GM19463 (cell line): Measurements from ENCODE around the gene FABP7.
"Not testable (repeated sequence)": the region's sequence is repeated elsewhere in the genome, so short reads cannot be mapped to it uniquely, and the experiment has no call there.

Experiments
- ATAC-seq: cut with Tn5 transposase; IDR thresholded peaks from one replicate; pipeline ENCODE4 v1.9.1; 2021; ENCODE audit warnings: mild to moderate bottlenecking, moderate library complexity; ENCODE audit not compliant: unreplicated experiment

Gene FABP7

DNA sequence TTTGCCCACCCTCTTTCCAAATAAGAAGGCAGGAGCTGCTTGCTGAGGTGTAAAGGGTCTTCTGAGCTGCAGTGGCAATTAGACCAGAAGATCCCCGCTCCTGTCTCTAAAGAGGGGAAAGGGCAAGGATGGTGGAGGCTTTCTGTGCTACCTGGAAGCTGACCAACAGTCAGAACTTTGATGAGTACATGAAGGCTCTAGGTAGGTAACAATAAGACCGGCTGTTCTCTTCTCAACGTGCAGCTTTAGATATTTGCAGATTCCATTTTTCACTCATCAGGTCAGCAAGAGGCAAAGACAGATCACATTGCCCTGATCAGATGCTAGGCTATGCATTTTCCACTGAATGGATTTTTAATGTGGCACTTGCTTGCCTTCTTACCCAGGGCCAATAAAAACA, at the start of gene FABP7:
FABP7 (plus strand) TSS at position 50 of the 400 bp plus-strand sequence; CDS start at position 129, 79 bp downstream.
- ATAC-seq: no peak

DNA sequence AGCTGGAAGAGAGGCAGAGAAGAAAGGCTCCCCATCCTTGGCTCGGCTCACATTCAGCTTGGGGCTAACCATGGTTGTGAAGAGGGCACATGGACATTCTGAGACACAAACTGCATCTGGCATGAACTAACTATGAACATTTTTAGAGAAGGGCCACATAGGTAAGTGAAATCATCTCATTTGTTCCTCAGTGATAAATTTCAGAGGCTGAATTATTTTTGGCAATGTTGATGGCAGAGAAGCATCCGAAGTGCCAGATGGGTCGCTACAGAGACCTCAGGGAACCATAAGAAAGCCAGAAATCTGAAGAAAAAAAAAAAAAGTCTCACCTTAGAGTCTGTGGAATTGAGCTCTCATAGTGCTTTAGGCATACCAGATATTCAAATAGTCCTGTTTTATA, 49.2 kb upstream of the FABP7 start:
- ATAC-seq: no peak

DNA sequence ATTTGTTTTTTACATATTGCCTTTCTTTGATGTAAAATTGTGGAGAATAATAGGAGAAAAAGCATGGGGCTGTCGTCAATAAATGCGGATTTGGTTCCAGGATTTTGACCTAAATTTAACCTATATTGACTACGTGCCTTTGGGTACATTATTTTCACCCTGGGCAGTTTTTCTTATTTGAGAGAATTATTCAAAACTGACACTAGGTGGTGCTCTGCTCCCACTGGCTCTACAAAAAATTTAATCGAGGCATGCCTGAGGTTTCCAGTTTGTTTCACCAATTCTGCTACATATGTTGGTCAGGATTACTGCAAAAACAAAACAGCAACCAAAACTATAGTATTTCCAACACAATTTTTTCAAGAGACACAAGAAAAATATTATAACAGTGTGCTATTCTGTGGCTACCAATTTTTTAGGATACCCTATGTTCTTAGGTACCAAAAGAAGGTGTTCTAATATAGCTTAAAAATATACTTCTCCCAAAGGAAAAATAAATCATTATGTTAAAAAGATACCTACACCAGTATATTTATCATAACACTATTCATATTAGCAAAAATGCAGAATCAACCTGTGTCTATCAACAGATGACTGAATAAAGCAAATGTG, 48.6 kb upstream of the FABP7 start:
- peak; percentile 39 for ATAC-seq

DNA sequence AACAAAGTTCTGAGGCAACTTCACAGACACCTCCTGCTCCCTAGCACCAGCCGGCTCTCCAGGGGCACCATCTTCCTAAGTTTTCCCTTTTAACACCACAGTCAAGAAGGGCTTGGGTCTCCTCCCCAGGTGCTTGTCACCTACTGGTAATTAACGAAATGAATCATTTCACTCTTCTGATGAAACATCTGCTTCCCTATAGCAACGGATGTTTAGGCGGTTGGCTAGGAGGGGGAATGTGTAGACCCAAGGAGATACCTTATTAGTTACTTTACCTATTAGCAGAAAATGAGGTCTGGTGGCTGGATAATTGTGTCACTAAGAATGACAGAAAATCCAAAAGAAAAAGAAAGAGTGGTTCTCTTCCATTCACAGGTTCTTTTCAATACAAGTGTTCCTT, 46.3 kb upstream of the FABP7 start:
- peak; percentile 40 for ATAC-seq

DNA sequence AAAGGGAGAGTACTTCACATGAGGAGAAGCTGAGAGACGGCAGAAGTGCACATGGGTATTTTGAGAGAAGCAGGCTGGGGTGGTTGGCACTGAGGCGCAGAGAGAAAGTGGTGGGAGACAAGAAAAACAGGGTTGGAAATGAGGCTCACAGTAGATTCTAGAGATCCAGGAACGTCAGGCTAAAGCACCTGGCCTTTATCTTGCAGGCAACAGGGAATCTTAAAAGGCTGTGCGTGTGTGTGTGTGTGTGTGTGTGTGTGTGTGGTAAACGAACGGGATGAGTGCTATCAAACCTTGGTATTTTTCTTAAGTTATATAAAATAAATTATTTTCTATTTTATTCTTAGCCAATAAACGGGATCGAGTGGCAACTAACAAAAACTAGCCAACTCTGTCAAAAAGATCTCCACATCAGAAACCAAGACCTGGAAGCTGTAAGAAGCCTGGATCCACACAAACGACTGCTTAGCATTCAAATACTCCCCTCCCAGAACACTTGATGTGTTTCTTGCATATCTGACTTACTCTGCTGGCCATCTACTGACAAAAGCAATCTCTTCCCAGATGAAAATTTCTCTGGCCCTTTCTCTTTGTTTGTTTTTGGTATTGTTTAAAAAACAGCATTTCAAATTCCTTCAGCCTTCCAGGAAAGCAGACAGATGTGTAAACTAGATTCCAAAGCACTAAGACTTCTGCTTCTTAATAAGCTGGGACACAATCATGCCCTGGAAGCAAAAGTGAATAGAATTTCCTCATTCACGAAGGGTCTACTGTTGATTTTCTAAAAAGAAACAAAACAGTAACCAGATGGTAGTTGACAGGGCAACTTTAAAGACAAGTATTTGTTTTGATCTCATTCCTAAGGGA, 44.8 kb upstream of the FABP7 start:
- no peak for ATAC-seq

DNA sequence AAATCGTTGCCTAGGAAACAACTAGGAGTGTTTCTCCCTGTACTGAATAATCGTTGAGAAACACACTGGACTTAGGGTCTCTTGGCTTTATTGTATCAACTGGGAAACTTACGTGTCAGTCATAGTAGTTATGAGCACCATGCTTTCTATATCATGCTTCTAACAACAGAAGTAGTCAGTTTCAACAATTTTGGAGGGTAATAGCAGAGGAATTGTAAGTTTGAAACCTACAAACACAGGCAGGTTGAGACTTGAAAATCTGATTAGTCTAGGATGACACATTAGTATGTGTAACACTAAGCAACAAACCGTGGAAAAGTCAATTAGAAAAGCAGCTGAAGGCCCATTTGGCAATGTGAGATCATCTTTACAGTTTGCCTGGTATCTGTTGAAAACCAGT, 43.9 kb upstream of the FABP7 start:
- ATAC-seq: no peak

DNA sequence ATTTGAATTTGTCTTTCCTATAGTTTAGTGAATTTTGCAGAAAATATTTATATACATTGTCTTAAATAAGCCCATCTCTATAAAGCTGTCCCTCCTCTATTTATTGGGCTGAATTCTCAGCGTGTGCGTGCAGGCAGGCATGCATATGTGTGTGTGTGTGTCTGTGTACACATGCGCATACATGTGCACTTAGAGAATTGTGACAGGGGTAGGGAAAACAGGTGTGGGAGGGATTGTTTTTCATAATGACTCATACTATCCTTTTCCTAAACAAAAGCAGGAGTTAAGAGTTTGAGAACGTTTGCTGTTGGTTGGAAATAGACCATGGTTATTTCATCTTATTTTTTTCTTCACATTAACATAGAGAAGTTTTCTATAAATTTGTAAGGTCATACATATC, 43.4 kb upstream of the FABP7 start:
- ATAC-seq: no peak

DNA sequence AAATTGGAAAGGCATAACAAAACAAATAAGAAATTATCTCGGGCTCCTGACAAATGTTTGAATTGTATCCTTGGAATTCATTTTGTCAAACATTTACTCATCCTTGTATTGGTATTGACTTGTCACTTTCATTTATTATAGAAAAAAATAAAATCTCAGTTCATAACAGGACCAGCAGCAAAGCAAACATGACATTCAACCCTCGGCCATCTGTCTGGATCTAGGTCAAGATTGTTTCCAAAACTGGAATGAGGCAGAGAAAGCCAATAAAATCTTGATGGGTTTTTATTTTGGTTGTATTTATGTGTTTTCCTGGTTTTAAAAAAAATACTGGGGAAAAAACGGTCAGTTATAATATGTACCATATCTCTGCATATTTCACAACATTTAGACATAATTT, 42.9 kb upstream of the FABP7 start:
- no peak for ATAC-seq

DNA sequence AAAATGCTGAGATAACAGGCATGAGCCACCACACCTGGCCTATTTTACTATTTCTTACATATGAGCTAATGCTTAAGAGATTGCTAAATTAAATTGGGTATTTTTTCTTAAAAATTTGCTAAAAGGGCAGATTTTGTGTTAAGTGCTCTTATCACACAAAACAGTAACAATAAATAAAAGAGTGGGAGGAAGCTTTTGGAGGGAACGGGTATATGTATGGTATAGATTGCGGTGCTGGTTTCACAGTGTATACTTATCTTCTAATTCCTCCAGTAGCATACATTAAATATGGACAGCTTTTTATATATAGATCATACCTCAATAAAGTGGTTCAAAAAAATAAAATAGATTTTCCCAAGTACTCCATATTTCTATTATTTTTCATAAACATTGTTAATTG, 39.4 kb upstream of the FABP7 start:
- ATAC-seq: no peak

DNA sequence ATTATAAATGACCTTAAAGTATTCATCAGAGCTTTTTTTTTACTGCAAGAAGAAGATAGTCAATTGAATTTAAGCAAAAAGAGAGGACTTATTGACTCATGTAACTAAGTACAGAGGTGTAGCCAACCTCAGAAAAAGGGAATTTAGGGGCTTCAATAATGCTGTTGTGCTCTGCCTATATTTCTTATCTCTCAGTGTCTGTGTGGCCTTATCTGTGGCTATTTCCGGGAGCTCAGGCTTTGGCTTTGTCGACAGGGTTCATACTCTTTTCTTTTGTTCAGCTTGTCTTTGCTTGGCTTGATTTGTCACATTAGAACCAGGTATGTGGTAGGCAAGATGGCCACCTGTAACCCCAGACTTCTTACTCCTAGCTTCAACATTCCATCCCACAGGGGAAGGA, 38.6 kb upstream of the FABP7 start:
- no peak for ATAC-seq

DNA sequence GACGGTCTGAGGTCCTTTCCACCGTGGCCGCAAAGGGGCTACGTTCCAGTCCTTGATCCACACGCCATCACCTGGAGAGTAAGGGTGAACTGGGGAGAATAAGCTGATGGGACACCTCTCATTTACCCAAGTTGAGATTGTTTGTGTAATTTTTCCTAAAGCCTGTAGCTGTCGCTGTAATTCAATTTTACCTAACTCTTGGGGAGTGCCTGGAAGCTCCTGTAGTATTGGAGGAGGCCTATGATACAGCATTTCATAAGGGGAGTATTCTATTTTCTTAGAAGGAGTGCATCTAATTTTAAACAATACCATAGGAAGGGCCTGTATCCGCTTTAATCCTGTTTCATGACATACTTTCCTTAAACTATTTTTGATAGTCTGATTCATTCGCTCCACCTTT, 35.3 kb upstream of the FABP7 start:
- ATAC-seq: not testable (repeated sequence)

DNA sequence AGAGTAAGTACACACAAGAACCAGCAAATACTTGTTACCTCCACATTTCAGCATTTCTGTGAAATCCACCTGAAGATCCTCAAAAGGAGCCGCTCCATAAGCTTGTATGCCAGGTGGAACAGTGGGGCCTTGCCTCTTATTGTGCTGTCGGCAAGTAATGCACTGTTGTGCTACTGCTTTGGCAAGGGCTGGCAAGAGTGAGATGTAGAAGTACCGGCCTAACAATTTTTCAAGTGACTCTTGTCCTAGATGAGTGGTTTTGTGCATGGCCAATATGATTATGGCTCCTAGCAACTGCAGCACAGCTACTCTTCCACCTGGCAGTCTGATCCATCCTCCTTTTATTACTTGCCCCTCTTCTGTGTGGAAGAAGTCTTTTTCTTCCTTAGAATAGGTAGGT, 34.7 kb upstream of the FABP7 start:
- ATAC-seq: not testable (repeated sequence)

DNA sequence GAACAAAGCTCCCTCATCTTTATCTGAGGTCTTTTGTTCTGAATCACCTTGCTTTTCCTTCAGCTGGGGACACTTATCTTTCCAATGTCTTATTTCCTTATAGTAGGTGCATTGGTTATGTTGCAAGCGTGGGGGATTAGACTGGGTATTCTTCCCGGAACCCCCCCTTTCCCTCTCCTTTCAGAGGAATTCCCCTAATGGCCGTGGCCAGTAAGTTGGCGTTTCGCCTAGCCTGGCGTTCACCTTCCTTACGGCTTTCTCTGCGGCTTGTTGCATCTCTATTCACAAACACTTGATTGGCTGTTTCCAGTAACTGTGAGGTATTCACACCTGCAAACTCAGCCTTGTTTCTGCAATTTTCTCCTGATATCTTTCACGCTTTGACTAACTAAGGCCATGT, 32.8 kb upstream of the FABP7 start:
- ATAC-seq: no peak

DNA sequence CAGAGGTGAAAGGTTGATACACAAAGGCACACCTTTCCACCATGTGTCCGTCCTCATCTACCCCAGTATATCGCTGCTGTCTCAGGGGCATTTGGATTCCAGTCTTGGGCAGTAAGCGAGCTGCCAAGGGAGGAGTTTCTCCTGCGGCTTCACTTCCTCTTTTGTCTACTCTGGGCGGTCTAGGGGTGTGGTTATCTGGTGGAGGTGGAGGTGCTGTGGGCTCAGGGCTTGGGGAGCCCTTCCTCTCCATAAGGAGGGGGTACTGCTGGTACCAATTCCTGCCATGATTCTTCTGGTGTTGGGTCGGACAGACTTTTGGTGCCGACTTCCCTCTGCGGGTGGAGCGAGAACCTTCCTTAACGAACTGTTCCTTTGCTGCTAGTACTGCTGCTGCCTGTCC, 31.9 kb upstream of the FABP7 start:
- no peak for ATAC-seq

DNA sequence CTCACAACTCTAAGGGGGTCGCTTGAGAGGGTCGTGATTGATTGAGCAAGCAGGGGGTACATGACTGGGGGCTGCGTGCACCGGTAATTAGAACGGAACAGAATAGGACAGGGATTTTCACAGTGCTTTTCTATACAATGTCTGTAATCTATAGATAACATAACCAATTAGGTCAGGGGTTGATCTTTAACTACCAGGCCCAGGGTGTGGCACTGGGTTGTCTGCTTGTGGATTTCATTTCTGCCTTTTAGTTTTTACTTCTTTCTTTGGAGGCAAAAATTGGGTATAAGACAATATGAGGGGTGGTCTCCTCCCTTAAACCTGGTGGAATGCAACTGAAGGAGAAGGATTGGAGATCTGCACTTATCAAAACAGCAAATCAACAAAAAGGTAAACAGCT, 30.6 kb upstream of the FABP7 start:
- not testable (repeated sequence) for ATAC-seq

DNA sequence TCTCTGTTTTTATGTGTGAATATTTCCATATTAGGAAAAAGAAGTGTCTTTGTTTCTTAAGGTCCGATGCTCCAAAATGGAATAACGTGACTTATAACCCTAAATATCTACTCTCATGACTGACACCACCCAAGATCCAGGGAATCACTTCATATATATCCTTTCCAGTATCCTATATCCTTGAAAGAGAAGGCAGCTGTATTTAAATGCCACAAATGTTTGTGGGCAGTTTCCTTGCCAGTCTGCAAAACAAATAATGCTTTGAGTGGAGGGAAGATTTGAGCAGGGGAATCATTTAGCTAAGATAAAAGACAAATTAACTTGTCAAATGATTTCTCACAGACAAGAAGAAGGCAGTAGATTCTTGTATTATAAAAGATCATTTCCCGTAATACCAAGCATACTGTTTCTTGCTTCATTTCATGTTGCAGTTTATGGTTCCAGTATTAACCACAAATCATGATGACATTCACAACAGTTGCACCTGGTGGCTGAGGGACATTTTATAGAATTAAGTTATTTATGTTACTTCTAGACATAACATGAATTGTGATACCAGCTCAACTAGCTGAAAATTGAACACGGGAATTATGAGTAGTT, 30.0 kb upstream of the FABP7 start:
- ATAC-seq: no peak

DNA sequence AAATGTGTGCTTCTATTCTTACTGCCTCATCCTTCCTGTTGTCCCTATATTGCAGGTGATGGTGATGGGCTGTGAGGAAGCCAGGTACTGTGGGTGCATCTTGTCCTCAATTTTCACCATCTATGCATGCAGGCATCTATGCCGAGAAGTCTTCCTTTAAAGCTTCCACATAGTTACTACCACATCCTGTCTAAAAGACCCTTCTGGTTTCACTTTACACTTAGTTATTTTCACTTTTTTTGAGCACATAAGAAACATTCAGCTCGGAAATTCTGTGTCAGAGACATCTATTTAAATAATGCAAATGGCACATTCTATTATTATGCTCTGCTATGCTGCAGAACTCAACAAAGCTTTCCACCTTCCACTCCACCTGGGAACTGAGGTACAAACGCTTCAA, 28.2 kb upstream of the FABP7 start:
- ATAC-seq: peak; percentile 77

DNA sequence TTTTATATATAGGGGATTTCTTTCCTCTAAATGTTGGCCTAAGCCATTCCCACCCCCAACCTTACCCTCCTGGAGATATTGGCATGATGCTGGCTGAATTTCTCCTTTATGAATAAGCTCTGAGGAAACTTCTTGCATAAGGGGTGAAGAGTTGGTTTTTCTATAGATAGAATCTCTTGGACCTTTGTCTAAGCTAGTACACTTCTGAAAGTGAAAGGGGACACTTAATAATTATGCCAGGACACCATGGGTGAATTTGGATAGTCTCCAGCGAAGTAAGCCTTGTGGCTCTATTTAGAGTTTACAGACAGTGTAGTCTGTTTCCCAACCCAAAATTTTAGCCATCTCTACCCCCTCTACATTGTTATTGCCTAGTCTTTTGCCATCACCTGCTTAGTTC, 27.1 kb upstream of the FABP7 start:
- peak; percentile 30 for ATAC-seq

DNA sequence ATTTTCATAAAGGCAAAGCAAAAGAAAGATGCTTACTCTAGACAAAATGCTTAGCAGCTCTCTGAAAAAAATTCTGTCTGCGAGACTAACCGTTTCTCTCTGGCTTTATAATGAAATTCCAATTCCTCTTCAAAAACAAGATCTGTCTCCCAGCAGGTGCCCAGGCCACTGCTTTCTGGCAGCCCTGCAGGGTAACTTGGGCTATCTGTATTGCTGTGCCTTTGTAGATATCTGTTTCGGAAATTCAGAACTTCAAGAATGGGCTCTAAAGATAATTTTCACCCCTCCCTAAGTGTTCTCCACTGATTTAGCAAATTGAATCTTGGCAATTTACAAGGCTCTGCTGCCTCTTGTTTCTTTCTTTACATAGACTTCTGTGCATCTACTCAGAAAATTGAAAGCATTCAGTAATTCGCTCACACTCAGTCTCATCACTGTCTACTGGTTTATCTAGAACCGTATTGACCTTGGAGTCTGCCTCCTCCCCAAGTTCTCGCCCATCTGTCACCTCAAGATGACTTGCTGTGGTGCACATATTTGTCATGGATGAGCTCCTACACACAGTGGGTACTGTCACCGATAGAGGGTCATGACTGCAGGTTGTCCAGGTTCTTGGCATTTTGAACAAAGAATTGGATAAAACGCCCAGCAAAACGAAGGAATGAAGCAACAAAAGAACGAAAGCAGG, 26.4 kb upstream of the FABP7 start:
- ATAC-seq: no peak

DNA sequence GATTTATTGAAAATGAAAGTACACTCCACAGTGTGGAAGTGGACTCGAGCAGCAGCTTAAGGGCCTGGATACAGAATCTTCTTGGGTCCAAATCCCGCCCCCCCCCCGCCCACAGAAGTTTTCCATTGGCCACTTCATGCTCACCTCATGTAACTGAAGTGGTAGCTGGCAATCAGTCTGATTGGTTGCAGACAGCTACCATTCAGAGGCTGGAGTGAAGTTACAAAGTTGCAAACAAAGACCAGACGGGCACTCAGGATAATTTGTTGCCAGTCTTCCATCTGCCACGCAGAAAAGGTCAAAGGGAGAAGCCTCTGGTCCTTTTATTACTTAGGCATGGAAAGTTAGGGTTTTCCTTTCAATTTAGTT, 25.8 kb upstream of the FABP7 start:
- ATAC-seq: no peak

DNA sequence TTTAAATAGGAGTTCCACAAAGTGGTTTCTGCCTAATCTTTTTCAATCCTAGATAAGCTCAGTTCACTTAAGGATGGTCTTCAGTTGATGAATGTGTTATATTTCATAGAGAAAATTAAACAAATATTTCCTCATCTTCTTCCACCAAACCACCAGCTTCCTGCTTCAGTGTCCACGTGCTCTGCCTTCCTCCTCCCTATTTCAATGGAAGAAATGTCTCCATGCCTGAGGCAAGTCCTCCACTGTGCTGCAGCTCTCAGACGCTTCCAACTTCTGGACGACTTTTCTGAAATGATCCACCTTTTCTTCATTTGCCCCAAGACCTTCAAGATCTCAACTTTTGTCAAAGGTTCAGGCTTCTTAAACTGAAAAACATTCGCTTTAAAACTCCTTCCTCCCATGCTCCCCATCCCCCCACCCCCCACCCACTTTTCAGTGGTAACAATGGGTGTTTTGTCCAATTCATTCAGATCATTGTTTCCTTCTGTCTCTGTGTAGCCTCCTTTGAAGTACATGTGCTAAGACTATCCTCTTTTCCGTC, 25.3 kb upstream of the FABP7 start:
- ATAC-seq: no peak
